K562 (cell line): Measurements from ENCODE around the gene COG4. TPM values are rescaled to one million over a fixed set of nuclear protein-coding genes. Genes with fewer than 3 reads are reported as not detected.

Experiments
- CC2D1A ChIP-seq: fragments of 450-650 bp; IDR thresholded peaks from 2 replicates; pipeline ENCODE4 v1.6.1; 2017; ENCODE audit warnings: mild to moderate bottlenecking
- CCNT2 ChIP-seq: IDR thresholded peaks from 2 replicates; pipeline ENCODE4 v1.6.1; 2011; ENCODE audit warnings: borderline replicate concordance, low read depth, mild to moderate bottlenecking, moderate library complexity, mixed read lengths, low read length; ENCODE audit not compliant: insufficient read length; ENCODE audit errors: extremely low read depth
- CEBPB ChIP-seq: fragments of 450-650 bp; IDR thresholded peaks from 2 replicates; pipeline ENCODE4 v1.6.1; 2016; ENCODE audit warnings: missing genetic modification characterization, missing compliant biosample characterization
- CREBBP ChIP-seq: IDR thresholded peaks from one replicate; pipeline ENCODE4 v1.6.1; 2012; ENCODE audit warnings: low read depth, mild to moderate bottlenecking, control low read depth, inconsistent platforms, low read length
- GTF2E2 ChIP-seq: fragments of 200-800 bp; sonication (Bioruptor generic); IDR thresholded peaks from 2 replicates; pipeline ENCODE4 v1.6.1; 2016; ENCODE audit warnings: missing genetic modification characterization, missing compliant biosample characterization
- KAT7 ChIP-seq: sonication (generic); formaldehyde crosslinking; IDR thresholded peaks from 2 replicates; pipeline ENCODE4 v1.8.0; 2022; ENCODE audit warnings: missing genetic modification reagents, mild to moderate bottlenecking, borderline replicate concordance
- LARP7 ChIP-seq: fragments of 450-650 bp; IDR thresholded peaks from 2 replicates; pipeline ENCODE4 v1.6.1; 2016
- MEF2A ChIP-seq: IDR thresholded peaks from 2 replicates; pipeline ENCODE4 v1.6.1; 2011; ENCODE audit warnings: low read depth, mild to moderate bottlenecking, low read length, moderate library complexity; ENCODE audit not compliant: control insufficient read depth
- MXI1 ChIP-seq: IDR thresholded peaks from 2 replicates; pipeline ENCODE4 v1.6.1; 2011; ENCODE audit warnings: low read depth, mild to moderate bottlenecking, improper control_type of control experiment, low read length
- POLR2H ChIP-seq: IDR thresholded peaks from 2 replicates; pipeline ENCODE4 v1.6.1; 2016; ENCODE audit warnings: missing genetic modification characterization, low read depth, mild to moderate bottlenecking, control low read depth, missing compliant biosample characterization, moderate library complexity
- POLR3G ChIP-seq: IDR thresholded peaks from 2 replicates; pipeline ENCODE4 v1.6.1; 2011; ENCODE audit not compliant: insufficient read length, insufficient replicate concordance; ENCODE audit errors: extremely low read depth
- PTBP1 ChIP-seq: fragments of 200-400 bp; formaldehyde crosslinking; IDR thresholded peaks from 2 replicates; pipeline ENCODE4 v1.6.1; 2017; ENCODE audit warnings: low read depth, low read length
- SMAD2 ChIP-seq: fragments of 150-350 bp; IDR thresholded peaks from 2 replicates; pipeline ENCODE4 v1.6.1; 2014; ENCODE audit warnings: low read depth, mild to moderate bottlenecking, low read length
- ZBTB1 ChIP-seq: sonication (generic); formaldehyde crosslinking; IDR thresholded peaks from 2 replicates; pipeline ENCODE4 v1.8.1; 2023; ENCODE audit warnings: missing genetic modification reagents, low read depth, mild to moderate bottlenecking, borderline replicate concordance
- ZEB2 ChIP-seq: fragments of 450-650 bp; IDR thresholded peaks from 2 replicates; pipeline ENCODE4 v1.6.1; 2016
- ZNF124 ChIP-seq: sonication (generic); formaldehyde crosslinking; IDR thresholded peaks from 2 replicates; pipeline ENCODE4 v1.8.1; 2022; ENCODE audit warnings: missing genetic modification reagents
- ZNF212 ChIP-seq: fragments of 450-650 bp; formaldehyde crosslinking; IDR thresholded peaks from 2 replicates; pipeline ENCODE4 v1.4.0; 2020; ENCODE audit warnings: mild to moderate bottlenecking
- ZNF586 ChIP-seq: fragments of 450-650 bp; formaldehyde crosslinking; conservative IDR thresholded peaks from 2 replicates; pipeline ENCODE4 v1.4.0; 2020; ENCODE audit warnings: mild to moderate bottlenecking, moderate library complexity
- ZNF592 ChIP-seq: fragments of 450-650 bp; IDR thresholded peaks from 2 replicates; pipeline ENCODE4 v1.6.1; 2017; ENCODE audit warnings: antibody characterized with exemption, mild to moderate bottlenecking
- polyA plus RNA-seq, 8 experiments: library from polyadenylated mRNA; depleted of rRNA in 4 of 8; stranded (reverse) in 5 of 8; unstranded in 3 of 8; fragments of >200 nt; fragmentation: Nextera tagmentation in 2 of 8; fragmentation: Illumina TruSeq in 1 of 8; extraction: Ambion mirVana in 2 of 8; extraction: Trizol in 1 of 8; gene quantifications; 2 replicates each; pipeline versions ENCODE4 v1.2.1 to v1.2.3, GENCODE V29; 2011 to 2014; ENCODE audit warnings: inconsistent platforms in 1 of 8, missing spikeins in 1 of 8
- total RNA-seq, 7 experiments: library from RNA; depleted of rRNA in 6 of 7; stranded (reverse); fragments of >200 nt in 6 of 7; fragmentation: Illumina TruSeq in 2 of 7; extraction: Trizol in 2 of 7; gene quantifications; 2 replicates each; pipeline versions ENCODE4 v1.2.1 to v1.2.3, GENCODE V29; 2011 to 2021; ENCODE audit warnings: low replicate concordance in 1 of 7
- TF ChIP-seq, protein P1 (sequence below): fragments of 250-450 bp; sonication (Bioruptor Pico); IDR thresholded peaks from 2 replicates; pipeline ENCODE4 v1.5.0; 2021; ENCODE audit warnings: mild to moderate bottlenecking, moderate library complexity
- TF ChIP-seq, protein P2 (sequence below): sonication (generic); formaldehyde crosslinking; IDR thresholded peaks from 2 replicates; pipeline ENCODE4 v1.8.1; 2023; ENCODE audit warnings: mild to moderate bottlenecking, missing genetic modification reagents, moderate library complexity

COG4 gene
- total and polyA plus RNA-seq, 9 of the 15 experiments (the other 6 are each of a cell fraction or from before 2014, with no cell fraction given) = 13.7 to 73.9 (median 44.2) TPM

- TF ChIP-seq MEF2A (0 out of 2 replicates have a peak, but pooled peaks have one; percentile 52), KAT7 (no peak), ZEB2 (0 out of 2 replicates have a peak, but pooled peaks have one; percentile 48), CEBPB (tag) (no peak), PTBP1 (no peak), MXI1 (no peak), ZBTB1 (no peak), POLR2H (no peak), ZNF586 (no peak), GTF2E2 (tag) (no peak), LARP7 (no peak), CCNT2 (no peak), POLR3G (no peak), ZNF212 (CRISPR knock-in tag) (no peak), ZNF124 (CRISPR knock-in tag) (no peak), SMAD2 (no peak), CC2D1A (no peak), CREBBP (no peak), ZNF592 (peak; percentile 86)
- TF ChIP-seq, protein P1, sequence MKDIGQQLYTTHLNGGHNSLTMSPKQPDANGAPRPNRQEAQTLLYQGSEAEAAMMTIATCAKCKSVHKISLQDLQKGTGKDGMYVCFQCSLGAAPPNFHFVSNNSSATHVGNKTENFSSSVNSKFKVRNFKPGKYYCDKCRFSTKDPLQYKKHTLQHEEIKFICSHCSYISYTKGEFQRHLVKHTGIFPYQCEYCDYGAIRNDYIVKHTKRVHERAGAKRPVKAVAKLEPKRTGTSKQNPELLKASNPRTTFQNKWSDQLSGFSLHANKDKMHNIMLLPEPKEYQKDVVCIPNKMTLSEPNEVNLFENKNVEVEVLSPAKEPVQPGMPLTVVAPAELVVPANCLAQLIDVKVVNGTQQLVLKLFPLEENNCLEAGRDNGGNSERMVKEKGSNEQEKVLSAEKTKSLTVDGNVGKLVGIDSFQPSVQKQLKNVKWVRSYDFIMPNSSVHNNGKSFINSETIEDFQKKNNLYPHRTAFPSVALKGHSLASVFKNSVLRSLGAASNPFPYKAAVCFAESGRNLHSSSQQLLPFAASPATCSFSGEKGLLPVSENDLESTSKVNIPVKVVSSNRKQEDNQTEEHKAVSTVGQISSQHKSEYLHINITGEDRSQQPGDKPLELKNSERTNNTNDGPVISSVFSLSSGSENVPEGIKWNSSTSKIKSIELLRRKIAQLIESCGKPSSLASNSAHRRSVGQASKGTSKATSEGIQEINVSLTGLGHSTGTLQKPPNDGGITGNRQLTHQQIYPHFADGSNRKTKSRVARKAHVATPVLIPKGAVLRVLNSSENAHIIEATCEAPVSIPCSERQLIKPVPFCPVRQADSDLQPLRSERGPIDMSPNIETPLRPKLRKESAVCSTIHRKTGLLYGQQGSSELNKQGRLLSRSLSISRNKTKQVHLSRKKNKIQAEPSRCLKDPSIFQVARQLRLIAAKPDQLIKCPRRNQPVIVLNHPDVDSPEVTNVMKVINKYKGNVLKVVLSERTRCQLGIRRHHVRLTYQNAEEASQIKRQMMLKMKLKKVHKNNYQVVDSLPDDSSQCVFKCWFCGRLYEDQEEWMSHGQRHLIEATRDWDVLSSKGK (CRISPR knock-in tag) = no peak
- TF ChIP-seq, protein P2, sequence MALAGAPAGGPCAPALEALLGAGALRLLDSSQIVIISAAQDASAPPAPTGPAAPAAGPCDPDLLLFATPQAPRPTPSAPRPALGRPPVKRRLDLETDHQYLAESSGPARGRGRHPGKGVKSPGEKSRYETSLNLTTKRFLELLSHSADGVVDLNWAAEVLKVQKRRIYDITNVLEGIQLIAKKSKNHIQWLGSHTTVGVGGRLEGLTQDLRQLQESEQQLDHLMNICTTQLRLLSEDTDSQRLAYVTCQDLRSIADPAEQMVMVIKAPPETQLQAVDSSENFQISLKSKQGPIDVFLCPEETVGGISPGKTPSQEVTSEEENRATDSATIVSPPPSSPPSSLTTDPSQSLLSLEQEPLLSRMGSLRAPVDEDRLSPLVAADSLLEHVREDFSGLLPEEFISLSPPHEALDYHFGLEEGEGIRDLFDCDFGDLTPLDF (CRISPR knock-in tag) = no peak
Measured at GRCh38 chr16:70437017-70437581, 86.3 kb downstream of the COG4 start (continued).
